ENCODE measurements around the gene TRA2A. TPM values are rescaled to one million over a fixed set of nuclear protein-coding genes. Genes with fewer than 3 reads are reported as not detected.

Gene TRA2A
- total and polyA plus RNA-seq, 2 donors: 35.7 to 160 TPM

GRCh38 chr7:23487670-23488069 lies 44.1 kb downstream of the TRA2A start:
- Histone ChIP-seq H3K36me3 (ENCODE audit: control insufficient read depth in 2 of 2, insufficient read depth in 2 of 2, low read length in 1 of 2) (no peaks in the 10 kb centered on the region), H3K4me3 (ENCODE audit: low read length in 2 of 2) (no peak overlapping the region), H3K27ac (ENCODE audit: low read depth in 1 of 2, low read length in 1 of 2) (no peak overlapping the region), H3K27me3 (ENCODE audit: control insufficient read depth in 2 of 2, insufficient read depth in 1 of 2, low read length in 1 of 2) (peaks cover 0 to 5% of the 10 kb centered on the region in 2 donors), H3K9me3 (ENCODE audit: control insufficient read depth in 2 of 2, insufficient read depth in 1 of 2, low read length in 1 of 2) (no peaks in the 10 kb centered on the region), H3K4me1 (ENCODE audit: control insufficient read depth in 2 of 2, insufficient read depth in 2 of 2, low read length in 2 of 2) (peaks cover 2 to 13% of the 10 kb centered on the region in 2 donors)
- 92% methylated on average over 4 of the region's 4 CpGs for whole genome bisulfite sequencing
- DNase-seq (ENCODE audit: low read depth in 6 of 9, low spot score in 9 of 9): no peak

- H3K4me3 ChIP-seq (ENCODE audit: low read length in 2 of 2): no peak overlapping the region
- peaks cover 0 to 5% of the 10 kb centered on the region in 2 donors for H3K27me3 ChIP-seq (ENCODE audit: control insufficient read depth in 2 of 2, insufficient read depth in 1 of 2, low read length in 1 of 2)
- peaks cover 2 to 9% of the 10 kb centered on the region in 2 donors for H3K4me1 ChIP-seq (ENCODE audit: control insufficient read depth in 2 of 2, insufficient read depth in 2 of 2, low read length in 2 of 2)
- no peaks in the 10 kb centered on the region for H3K36me3 ChIP-seq (ENCODE audit: control insufficient read depth in 2 of 2, insufficient read depth in 2 of 2, low read length in 1 of 2)
- no peaks in the 10 kb centered on the region for H3K9me3 ChIP-seq (ENCODE audit: control insufficient read depth in 2 of 2, insufficient read depth in 1 of 2, low read length in 1 of 2)
- DNase-seq (ENCODE audit: low read depth in 6 of 9, low spot score in 9 of 9): no peak
- H3K27ac ChIP-seq (ENCODE audit: low read depth in 1 of 2, low read length in 1 of 2): no peak overlapping the region
- 96% methylated on average over 13 of the region's 13 CpGs for WGBS
These were observed 45.6 kb downstream of the TRA2A start for GRCh38 chr7:23486002-23486773.

GRCh38 chr7:23482686-23483085 lies 49.1 kb downstream of the TRA2A start:
- Histone ChIP-seq H3K4me1 (ENCODE audit: control insufficient read depth in 2 of 2, insufficient read depth in 2 of 2, low read length in 2 of 2) (no peaks in the 10 kb centered on the region), H3K36me3 (ENCODE audit: control insufficient read depth in 2 of 2, insufficient read depth in 2 of 2, low read length in 1 of 2) (no peaks in the 10 kb centered on the region), H3K27me3 (ENCODE audit: control insufficient read depth in 2 of 2, insufficient read depth in 1 of 2, low read length in 1 of 2) (peaks cover 0 to 15% of the 10 kb centered on the region in 2 donors), H3K4me3 (ENCODE audit: low read length in 2 of 2) (no peak overlapping the region), H3K9me3 (ENCODE audit: control insufficient read depth in 2 of 2, insufficient read depth in 1 of 2, low read length in 1 of 2) (no peaks in the 10 kb centered on the region), H3K27ac (ENCODE audit: low read depth in 1 of 2, low read length in 1 of 2) (no peak overlapping the region)
- DNase-seq (ENCODE audit: low read depth in 6 of 9, low spot score in 9 of 9): no peak
- 95% methylated on average over 4 of the region's 4 CpGs for WGBS

GRCh38 chr7:23477962-23478866 lies 53.6 kb downstream of the TRA2A start:
- DNase-seq (ENCODE audit: low read depth in 6 of 9, low spot score in 9 of 9): no peak
- Histone ChIP-seq H3K27me3 (ENCODE audit: control insufficient read depth in 2 of 2, insufficient read depth in 1 of 2, low read length in 1 of 2) (peaks cover 4 to 38% of the 10 kb centered on the region in 2 donors), H3K36me3 (ENCODE audit: control insufficient read depth in 2 of 2, insufficient read depth in 2 of 2, low read length in 1 of 2) (no peaks in the 10 kb centered on the region), H3K27ac (ENCODE audit: low read depth in 1 of 2, low read length in 1 of 2) (no peak overlapping the region), H3K9me3 (ENCODE audit: control insufficient read depth in 2 of 2, insufficient read depth in 1 of 2, low read length in 1 of 2) (no peaks in the 10 kb centered on the region), H3K4me1 (ENCODE audit: control insufficient read depth in 2 of 2, insufficient read depth in 2 of 2, low read length in 2 of 2) (peaks cover 8 to 10% of the 10 kb centered on the region in 2 donors), H3K4me3 (ENCODE audit: low read length in 2 of 2) (no peak overlapping the region)
- 93% methylated on average over 6 of the region's 6 CpGs for WGBS

- DNase-seq (ENCODE audit: low read depth in 6 of 9, low spot score in 9 of 9): no peak
- Histone ChIP-seq H3K4me1 (ENCODE audit: control insufficient read depth in 2 of 2, insufficient read depth in 2 of 2, low read length in 2 of 2) (peaks cover 8 to 11% of the 10 kb centered on the region in 2 donors), H3K27ac (ENCODE audit: low read depth in 1 of 2, low read length in 1 of 2) (no peak overlapping the region), H3K36me3 (ENCODE audit: control insufficient read depth in 2 of 2, insufficient read depth in 2 of 2, low read length in 1 of 2) (no peaks in the 10 kb centered on the region), H3K9me3 (ENCODE audit: control insufficient read depth in 2 of 2, insufficient read depth in 1 of 2, low read length in 1 of 2) (no peaks in the 10 kb centered on the region), H3K4me3 (ENCODE audit: low read length in 2 of 2) (no peak overlapping the region), H3K27me3 (ENCODE audit: control insufficient read depth in 2 of 2, insufficient read depth in 1 of 2, low read length in 1 of 2) (peaks cover 4 to 42% of the 10 kb centered on the region in 2 donors)
- WGBS: 99% methylated on average over 1 of the region's 1 CpG
These were observed 54.7 kb downstream of the TRA2A start for GRCh38 chr7:23477157-23477499.

GRCh38 chr7:23476286-23477156 lies 55.3 kb downstream of the TRA2A start:
- H3K4me3 ChIP-seq (ENCODE audit: low read length in 2 of 2): no peak overlapping the region
- no peak overlapping the region for H3K27ac ChIP-seq (ENCODE audit: low read depth in 1 of 2, low read length in 1 of 2)
- no peaks in the 10 kb centered on the region for H3K36me3 ChIP-seq (ENCODE audit: control insufficient read depth in 2 of 2, insufficient read depth in 2 of 2, low read length in 1 of 2)
- H3K9me3 ChIP-seq (ENCODE audit: control insufficient read depth in 2 of 2, insufficient read depth in 1 of 2, low read length in 1 of 2): no peaks in the 10 kb centered on the region
- DNase-seq (ENCODE audit: low read depth in 6 of 9, low spot score in 9 of 9): no peak
- peaks cover 4 to 47% of the 10 kb centered on the region in 2 donors for H3K27me3 ChIP-seq (ENCODE audit: control insufficient read depth in 2 of 2, insufficient read depth in 1 of 2, low read length in 1 of 2)
- peaks cover 8 to 11% of the 10 kb centered on the region in 2 donors for H3K4me1 ChIP-seq (ENCODE audit: control insufficient read depth in 2 of 2, insufficient read depth in 2 of 2, low read length in 2 of 2)

GRCh38 chr7:23475576-23475839 lies 56.3 kb downstream of the TRA2A start:
- no peaks in the 10 kb centered on the region for H3K36me3 ChIP-seq (ENCODE audit: control insufficient read depth in 2 of 2, insufficient read depth in 2 of 2, low read length in 1 of 2)
- DNase-seq (ENCODE audit: low read depth in 6 of 9, low spot score in 9 of 9): no peak
- peaks cover 4 to 54% of the 10 kb centered on the region in 2 donors for H3K27me3 ChIP-seq (ENCODE audit: control insufficient read depth in 2 of 2, insufficient read depth in 1 of 2, low read length in 1 of 2)
- H3K27ac ChIP-seq (ENCODE audit: low read depth in 1 of 2, low read length in 1 of 2): no peak overlapping the region
- H3K9me3 ChIP-seq (ENCODE audit: control insufficient read depth in 2 of 2, insufficient read depth in 1 of 2, low read length in 1 of 2): no peaks in the 10 kb centered on the region
- peaks cover 10 to 13% of the 10 kb centered on the region in 2 donors for H3K4me1 ChIP-seq (ENCODE audit: control insufficient read depth in 2 of 2, insufficient read depth in 2 of 2, low read length in 2 of 2)
- peak overlapping the region in 1 of 2 donors; percentile 73 for H3K4me3 ChIP-seq (ENCODE audit: low read length in 2 of 2)

GRCh38 chr7:23474829-23475575 lies 56.8 kb downstream of the TRA2A start:
- H3K4me1 ChIP-seq (ENCODE audit: control insufficient read depth in 2 of 2, insufficient read depth in 2 of 2, low read length in 2 of 2): peaks cover 10 to 17% of the 10 kb centered on the region in 2 donors
- H3K4me3 ChIP-seq (ENCODE audit: low read length in 2 of 2): peak overlapping the region; percentile 52 to 73
- no peaks in the 10 kb centered on the region for H3K9me3 ChIP-seq (ENCODE audit: control insufficient read depth in 2 of 2, insufficient read depth in 1 of 2, low read length in 1 of 2)
- 3% methylated on average over 15 of the region's 15 CpGs for WGBS
- H3K36me3 ChIP-seq (ENCODE audit: control insufficient read depth in 2 of 2, insufficient read depth in 2 of 2, low read length in 1 of 2): no peaks in the 10 kb centered on the region
- DNase-seq (ENCODE audit: low read depth in 6 of 9, low spot score in 9 of 9): no peak
- H3K27ac ChIP-seq (ENCODE audit: low read depth in 1 of 2, low read length in 1 of 2): peak overlapping the region in 1 of 2 donors; percentile 66
- H3K27me3 ChIP-seq (ENCODE audit: control insufficient read depth in 2 of 2, insufficient read depth in 1 of 2, low read length in 1 of 2): peaks cover 4 to 55% of the 10 kb centered on the region in 2 donors
